AG20443 (cell line): Measurements from ENCODE around the gene MAD2L2.

Experiments used
- DNase-seq: peaks from one replicate; pipeline ENCODE4 v3.0.0; 2012; ENCODE audit warnings: low spot score, mixed read lengths

MAD2L2 gene

GRCh38 chr1:11629184-11630016 is 51.5 kb downstream of the MAD2L2 start:
- no peak for DNase-seq

GRCh38 chr1:11628767-11629166 is 52.2 kb downstream of the MAD2L2 start:
- no peak for DNase-seq

DNA sequence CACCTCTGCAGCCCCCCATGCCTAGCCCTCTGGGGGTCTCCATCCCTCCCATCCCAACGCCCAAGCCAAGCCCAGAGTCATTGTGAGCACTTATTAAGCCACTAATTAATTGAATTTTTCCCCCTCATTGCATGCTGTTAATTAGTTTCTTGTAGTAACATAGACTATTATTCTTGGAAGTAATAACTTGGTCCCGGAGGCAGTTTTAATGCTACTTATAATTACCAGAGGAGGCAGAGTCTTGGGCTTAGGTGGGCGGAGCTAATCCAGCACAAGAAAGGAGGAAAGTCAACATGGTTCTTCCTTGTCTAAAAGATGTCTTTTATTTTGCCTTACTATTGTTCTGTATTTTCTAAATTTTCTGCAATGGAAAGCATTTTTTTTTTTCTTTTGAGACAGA is 54.4 kb downstream of the MAD2L2 start:
- no peak for DNase-seq
